GM21529 (cell line): Measurements from ENCODE around the gene ARHGAP26.
"Not testable (repeated sequence)": the region's sequence is repeated elsewhere in the genome, so short reads cannot be mapped to it uniquely, and the experiment has no call there.

ENCODE experiments used
- ATAC-seq: cut with Tn5 transposase; IDR thresholded peaks from one replicate; pipeline ENCODE4 v1.9.1; 2021; ENCODE audit not compliant: unreplicated experiment

Gene ARHGAP26

DNA sequence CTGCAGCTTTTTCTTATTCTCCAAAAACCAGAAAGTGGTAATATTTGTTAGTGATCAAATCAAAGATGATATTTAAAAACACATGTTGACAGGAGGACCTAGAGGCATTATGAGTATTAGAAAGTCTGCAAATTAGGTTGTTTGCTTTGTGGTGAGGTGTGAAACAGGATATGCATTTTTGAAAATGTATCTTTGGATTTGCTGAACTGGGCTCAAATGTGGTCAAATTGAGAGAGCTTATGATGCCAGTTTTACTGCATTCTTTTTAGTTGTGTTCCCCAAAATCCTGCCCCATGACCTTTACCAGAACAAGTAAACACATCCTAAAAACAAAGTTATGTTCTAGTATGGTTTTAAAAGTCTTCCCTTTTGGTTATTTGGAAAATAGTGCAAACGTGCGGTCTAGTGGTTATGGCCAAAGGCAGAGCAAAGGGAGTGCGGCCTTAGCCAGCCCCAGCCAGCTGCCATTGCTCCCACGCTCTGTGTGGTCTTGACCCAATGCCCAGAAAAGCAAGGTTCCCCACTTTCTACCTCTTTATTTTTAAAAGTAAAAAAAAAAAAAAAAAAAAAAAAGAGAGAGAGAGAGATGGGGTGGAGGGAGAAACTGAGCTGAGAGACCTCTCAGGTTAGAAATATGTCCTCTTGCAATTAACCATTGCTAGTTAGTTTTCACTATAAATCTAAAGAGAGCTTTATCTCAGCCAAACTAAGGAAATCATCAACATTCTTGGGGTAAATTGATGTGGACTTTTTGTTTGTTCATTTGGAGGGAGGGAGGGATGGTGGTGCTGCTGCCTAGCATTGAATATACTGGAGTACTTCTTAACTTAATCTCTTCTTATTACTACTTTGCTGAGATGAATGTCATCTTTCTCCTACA lies 176.6 kb downstream of the ARHGAP26 start:
- no peak for ATAC-seq

DNA sequence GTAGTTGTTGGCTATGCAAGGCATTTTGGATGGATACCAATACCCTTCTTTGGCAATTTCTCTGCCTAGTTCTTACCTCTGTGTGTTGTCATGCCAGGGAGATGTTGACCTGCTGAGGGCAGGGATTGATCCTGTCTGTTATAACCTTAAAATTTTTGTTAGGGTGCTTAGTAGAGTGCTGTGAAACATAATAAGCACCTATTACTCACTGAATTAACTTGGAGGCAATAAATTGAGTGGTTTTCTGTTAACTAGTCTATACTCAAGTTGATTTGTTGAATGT lies 177.2 kb downstream of the ARHGAP26 start:
- no peak for ATAC-seq

- ATAC-seq = no peak
These were observed 182.1 kb downstream of the ARHGAP26 start for GRCh38 chr5:142952229-142952628.

DNA sequence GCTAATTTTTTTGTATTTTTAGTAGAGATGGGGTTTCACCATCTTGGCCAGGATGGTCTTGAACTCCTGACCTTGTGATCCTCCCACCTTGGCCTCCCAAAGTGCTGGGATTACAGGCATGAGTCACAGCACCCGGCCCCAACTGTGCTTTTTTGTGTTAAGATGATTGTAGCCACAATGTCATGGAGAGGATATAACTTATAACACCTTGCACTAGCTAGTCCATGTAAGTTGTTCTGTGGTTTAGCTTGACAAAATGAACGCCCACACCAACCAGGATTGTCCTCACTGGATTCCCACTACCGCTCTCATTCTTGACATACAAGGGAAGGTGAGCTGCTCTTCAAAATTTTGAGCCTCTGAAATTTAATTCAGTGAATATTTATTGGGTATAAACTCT lies 182.7 kb downstream of the ARHGAP26 start:
- ATAC-seq = not testable (repeated sequence)

DNA sequence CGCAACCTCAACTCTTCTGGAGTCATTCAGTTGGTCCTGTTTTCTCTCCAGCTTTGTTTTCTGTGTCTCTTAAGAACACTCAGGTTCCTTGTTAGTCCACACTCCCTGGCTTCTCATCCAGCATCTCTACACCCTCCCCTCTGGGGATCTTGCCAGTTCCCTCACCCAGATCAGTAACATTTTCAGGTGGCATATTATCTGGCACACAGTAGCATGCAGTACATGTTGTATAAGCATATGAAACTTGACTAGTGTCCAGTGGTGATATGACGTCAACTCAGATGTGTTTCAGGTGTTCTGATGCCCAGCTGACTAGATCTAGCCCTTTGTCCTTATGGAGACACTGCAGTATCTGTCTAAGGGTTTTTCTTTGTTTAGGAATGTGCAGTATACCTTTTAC lies 184.3 kb downstream of the ARHGAP26 start:
- ATAC-seq = no peak

GRCh38 chr5:142955628-142956027 lies 185.5 kb downstream of the ARHGAP26 start:
- no peak for ATAC-seq

- no peak for ATAC-seq
These were observed 187.4 kb downstream of the ARHGAP26 start for GRCh38 chr5:142957528-142957927.

DNA sequence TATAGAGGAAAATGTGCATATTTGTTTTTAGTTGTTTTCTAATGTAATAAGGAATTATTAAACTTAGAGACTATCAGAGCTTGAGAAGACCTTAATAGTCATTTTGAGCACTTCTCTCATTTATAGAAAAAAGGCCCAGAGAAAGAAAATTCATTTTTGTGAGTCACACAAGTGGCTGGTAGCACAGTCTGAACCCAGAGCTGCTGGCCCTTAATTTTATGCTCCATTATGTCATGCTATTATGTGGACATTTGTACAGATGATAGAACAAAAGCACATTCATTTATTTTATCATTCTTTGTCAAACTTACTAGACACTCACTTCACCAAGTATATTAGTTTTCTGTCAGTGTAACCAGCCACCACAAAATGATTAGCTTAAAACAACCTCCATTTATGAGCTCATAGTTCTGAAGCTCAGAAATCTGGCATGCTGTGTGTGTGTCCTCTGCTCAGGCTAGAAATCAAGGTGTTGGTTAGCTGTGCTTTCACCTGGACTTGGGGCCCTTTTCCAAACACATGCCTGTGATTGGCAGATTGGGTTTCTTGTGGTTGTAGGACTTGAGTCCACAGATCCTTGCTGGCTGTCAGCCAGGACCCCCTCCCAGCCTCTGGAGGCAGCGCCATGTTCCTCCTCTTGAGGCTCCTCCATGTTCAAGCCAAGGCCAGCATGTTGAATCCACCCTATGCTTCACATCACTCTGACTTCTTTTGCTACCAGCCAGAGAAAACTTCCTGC lies 188.9 kb downstream of the ARHGAP26 start:
- ATAC-seq = no peak

GRCh38 chr5:142959683-142960657 lies 189.8 kb downstream of the ARHGAP26 start:
- ATAC-seq = no peak

- no peak for ATAC-seq
These were observed 191.4 kb downstream of the ARHGAP26 start for GRCh38 chr5:142961440-142962173.

GRCh38 chr5:142962174-142962533 lies 192.0 kb downstream of the ARHGAP26 start:
- no peak for ATAC-seq

- ATAC-seq = not testable (repeated sequence)
These were observed 195.3 kb downstream of the ARHGAP26 start for GRCh38 chr5:142965258-142966120.

DNA sequence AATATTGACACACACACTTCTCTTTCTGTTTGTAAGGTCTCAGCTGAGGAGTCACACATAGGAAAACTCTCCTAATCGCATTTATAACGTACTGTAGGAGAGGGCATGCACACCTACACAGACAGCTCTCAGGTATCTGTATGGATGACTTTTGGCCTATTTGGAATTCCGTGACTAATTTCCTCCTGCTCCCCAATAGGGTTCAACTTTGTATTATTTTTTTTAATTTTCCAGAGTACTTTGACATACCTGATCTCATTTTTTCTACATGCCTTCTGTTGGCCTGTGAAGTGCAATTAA lies 195.9 kb downstream of the ARHGAP26 start:
- no peak for ATAC-seq

DNA sequence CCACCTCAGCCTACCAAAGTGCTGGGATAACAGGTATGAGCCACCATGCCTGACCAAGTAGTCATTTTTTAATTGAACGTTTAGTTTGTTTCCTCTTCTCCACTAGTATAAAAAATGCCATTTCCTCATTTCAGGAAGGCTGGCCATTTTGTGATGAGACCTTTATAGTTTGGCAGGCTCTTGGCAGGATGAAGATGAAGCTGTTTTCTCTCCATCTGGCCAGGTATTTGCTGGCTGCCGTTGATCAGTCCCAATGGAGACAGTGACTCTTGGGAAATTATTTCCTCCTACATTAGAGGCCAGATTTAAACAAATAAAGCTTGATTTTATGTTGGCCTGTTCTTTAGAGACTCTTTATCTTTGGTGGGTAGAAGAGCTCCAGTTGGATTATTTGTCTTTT lies 199.0 kb downstream of the ARHGAP26 start:
- no peak for ATAC-seq

DNA sequence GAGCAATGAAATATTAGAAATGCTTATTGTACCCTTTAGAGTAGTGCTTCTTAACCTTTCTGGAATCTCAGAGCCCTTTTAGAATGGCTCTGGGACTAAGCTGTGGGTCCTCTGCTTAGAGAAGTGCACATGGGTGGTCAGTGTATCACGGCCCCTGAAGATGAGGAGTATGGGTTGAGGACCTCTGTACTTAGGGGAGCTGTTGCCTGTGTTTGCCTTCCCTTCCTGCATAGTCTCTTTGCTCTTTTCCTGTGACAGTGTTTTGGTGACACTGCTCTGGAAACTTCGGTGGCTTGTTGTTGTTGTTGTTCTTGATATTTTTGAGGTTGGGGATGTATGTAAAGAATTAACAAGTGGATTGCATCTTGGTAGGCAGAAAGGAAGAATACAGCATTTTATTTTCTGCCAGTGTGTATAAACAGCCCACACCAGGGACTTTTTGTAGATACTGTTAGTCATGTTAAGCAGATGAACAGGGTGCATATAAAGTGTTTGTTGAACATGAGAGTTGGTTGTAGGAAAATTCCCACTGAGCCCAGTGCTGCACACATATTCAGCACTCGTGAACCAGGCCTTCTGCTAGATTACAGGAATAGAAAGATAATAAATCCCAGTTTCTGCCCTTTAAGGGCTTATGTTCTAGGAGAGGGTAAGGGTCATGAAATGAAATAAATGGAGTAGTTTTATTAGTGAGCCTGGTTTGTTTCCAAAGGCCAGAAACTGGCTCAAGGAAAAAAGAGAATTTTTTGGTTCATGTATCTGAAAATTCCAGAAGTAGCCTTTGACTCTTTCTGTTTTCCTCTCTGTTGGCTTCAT lies 199.7 kb downstream of the ARHGAP26 start:
- ATAC-seq = no peak

- ATAC-seq = no peak
These were observed 200.4 kb downstream of the ARHGAP26 start for GRCh38 chr5:142970440-142971030.

GRCh38 chr5:142971303-142972013 lies 201.3 kb downstream of the ARHGAP26 start:
- ATAC-seq = no peak

- no peak for ATAC-seq
These were observed 201.9 kb downstream of the ARHGAP26 start for GRCh38 chr5:142972064-142972570.
